NCI-H1105 treated with DMSO at 0.1 percent for 48 hours (cell line): ENCODE data around the gene FRRS1.
"Not testable (repeated sequence)": the region's sequence is repeated elsewhere in the genome, so short reads cannot be mapped to it uniquely, and the experiment has no call there.

Source experiments
- DNase-seq: peaks from one replicate; lab custom pipeline; 2025; lab: John Stamatoyannopoulos, UW

The FRRS1 gene

GRCh38 chr1:99766378-99766800 lies at the start of gene FRRS1:
Gene FRRS1, minus strand, starts transcription at chr1:99766635. Its CDS starts 17,867 bp downstream, at chr1:99748768.
- peak; percentile 82 for DNase-seq

DNA sequence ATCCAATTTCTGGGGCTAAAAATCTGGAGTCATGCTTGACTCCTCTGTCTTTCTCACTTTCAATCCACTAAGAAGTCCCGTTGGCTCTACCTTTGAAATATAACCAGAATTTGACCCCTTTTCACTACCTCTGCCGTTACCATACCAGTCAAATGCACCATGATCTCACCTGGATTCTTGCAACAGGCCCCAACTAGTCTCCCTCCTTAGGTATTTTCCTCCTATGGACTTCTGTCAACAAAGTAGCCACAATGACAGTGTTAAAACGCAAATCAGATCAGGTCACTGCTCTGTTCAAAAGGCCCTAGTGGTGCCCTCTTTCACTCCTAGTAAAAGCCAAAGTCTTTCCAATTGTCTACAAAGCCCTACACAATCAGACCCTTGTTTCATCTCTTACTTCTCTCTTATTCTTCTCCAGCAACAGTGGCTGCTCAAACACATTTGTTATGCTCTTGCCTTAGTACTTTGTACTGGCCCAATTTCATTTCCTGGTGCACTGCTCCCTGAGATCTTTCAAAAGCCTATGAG lies 48.0 kb upstream of the FRRS1 start:
- no peak for DNase-seq

- no peak for DNase-seq
Observed at GRCh38 chr1:99811747-99812146, 45.3 kb upstream of the FRRS1 start.

GRCh38 chr1:99811075-99811474 lies 44.6 kb upstream of the FRRS1 start:
- DNase-seq: no peak

DNA sequence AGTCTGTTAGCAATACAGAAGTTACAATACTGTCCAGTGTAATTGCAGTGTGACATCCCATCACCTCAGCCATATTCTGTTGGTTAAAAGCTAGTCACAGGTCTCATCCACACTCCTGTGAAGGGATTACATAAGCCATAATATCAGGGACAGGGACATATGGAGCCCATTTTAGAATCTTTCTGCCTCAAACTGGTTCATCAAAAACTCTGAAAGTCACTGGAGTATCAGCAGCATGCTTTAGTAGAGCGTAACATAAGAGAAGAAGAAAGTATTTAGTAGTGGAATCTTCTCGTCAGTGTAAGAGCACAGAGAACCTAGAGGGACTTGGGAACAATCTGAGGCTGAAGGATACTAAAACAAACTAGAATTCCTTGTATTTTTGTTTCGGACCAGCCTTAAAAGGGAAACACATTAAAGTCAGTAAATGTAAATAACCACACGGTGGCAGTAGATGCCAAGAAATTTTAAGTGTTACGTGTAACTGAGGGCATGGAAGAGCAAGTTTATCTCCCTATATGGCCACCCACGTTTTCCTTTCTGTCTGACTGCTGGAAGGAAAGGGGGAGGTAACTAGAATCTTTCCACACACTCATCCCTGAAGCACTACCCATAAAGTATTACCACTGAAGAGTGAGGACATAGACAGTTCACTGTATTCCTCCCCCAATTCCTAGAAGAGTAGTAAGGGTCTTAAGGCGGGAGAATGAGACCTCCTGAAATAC lies 42.1 kb upstream of the FRRS1 start:
- peak; percentile 85 for DNase-seq

DNA sequence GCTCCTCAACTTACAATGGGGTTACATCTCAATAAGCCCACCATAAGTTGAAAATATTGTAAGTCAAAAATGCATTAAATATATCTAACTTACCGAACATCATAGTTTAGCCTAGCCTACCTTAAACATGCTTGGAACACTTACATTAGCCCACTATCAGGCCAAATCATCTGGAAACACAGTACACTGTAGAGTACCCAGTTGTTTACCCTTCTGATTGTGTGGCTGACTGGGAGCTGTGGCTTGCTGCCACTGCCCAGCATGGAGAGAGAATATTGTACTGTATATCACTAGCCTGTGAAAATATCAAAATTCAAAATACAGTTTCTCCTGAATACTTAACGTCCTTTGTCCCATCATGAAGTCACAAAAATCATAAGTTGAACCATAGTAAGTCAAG lies 40.4 kb upstream of the FRRS1 start:
- DNase-seq: no peak

GRCh38 chr1:99801584-99801983 lies 35.1 kb upstream of the FRRS1 start:
- no peak for DNase-seq

DNA sequence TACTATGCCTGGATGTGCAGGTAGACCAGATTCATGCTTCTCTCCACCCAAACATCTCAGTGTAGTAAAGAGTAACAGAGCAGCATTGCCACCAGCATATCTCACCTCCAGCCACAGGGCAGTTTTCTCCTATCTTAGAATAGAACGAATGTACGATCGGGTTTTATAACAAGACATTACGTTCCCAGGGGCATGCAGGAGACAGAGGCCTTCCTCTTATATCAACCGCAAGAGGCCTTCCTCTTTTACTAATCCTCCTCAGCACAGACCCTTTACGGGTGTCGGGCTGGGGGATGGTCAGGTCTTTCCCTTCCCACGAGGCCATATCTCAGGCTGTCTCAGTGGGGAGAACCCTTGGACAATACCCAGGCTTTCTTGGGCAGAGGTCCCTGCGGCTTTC lies 27.4 kb upstream of the FRRS1 start:
- DNase-seq: not testable (repeated sequence)

DNA sequence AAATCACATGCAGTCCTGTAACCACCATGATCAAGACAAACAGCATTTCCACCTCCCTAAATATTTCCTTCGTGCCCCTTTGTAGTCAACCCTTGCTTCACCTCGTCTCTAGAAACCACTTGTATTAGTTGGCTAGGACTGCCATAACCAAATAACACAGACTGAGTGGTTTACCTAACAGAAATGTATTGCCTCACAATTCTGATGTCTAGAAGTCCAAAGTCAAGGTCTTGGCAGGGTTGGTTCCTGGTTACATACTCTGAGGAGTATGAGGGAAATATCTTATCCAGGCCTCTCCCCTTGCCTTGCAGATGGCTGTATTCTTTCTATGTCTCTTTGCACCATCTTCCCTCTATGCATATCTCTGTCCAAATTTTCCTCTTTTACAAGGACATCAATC lies 23.3 kb upstream of the FRRS1 start:
- no peak for DNase-seq

- no peak for DNase-seq
Observed at GRCh38 chr1:99788896-99789295, 22.5 kb upstream of the FRRS1 start.

GRCh38 chr1:99786751-99787501 lies 20.5 kb upstream of the FRRS1 start:
- no peak for DNase-seq

- no peak for DNase-seq
Observed at GRCh38 chr1:99784809-99785255, 18.4 kb upstream of the FRRS1 start.

- no peak for DNase-seq
Observed at GRCh38 chr1:99784143-99784542, 17.7 kb upstream of the FRRS1 start.

DNA sequence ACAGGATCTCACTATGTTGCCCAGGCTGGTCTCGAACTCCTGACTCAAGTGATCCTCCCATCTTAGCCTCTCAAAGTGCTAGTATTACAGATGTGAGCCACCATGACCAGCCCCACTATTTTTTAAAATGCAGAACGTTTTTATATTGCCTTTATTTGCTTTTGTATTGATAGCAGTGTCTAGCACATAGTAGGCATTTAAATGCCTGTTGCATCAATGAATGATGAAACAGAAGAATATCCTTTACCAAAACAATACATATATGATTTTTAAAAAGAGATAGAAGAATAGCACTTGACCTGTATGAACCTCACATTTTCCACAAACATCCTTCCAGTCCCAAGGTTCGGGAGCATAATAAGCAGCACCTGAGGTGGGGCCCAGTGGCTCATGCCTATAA lies 16.5 kb upstream of the FRRS1 start:
- no peak for DNase-seq

- DNase-seq: no peak
Observed at GRCh38 chr1:99782397-99782796, 16.0 kb upstream of the FRRS1 start.

DNA sequence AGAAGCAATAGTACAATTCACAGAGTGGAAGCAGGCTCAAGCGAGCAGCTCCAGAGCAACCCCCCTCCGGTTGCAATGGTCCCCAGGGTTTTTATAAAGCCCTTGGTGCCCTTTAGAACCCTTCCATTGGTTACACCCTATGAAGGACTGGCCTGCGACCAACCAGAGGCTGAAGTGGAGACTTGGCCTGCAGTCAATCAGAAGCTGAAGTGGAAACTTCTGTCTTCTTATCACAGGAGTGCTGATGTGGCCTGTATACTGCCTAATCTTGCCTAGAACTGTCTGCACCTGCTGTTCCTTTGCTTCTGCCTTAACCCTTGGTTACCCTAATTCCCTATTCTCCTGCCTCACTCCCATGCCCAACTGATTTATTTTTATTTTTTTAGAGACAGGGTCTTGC lies 15.4 kb upstream of the FRRS1 start:
- DNase-seq: no peak

DNA sequence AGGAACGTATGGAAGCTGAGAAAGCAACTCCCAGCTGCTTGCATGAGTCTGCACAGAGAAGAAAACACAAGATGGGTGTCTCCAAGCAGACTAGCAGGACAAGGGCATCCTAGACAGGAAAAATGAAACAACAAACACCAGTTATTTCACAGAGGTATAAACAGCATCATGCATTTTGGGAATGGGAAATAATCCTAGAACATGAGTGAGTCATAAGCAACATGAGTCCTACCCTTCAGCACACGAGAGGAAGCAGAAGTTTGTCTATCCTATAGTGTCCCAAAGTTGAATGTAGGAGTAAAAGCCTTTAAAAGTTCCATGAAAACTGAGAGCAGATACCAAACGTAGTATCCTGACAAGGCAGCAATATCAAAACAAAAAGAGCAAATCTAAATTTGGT lies 11.3 kb upstream of the FRRS1 start:
- DNase-seq: no peak

DNA sequence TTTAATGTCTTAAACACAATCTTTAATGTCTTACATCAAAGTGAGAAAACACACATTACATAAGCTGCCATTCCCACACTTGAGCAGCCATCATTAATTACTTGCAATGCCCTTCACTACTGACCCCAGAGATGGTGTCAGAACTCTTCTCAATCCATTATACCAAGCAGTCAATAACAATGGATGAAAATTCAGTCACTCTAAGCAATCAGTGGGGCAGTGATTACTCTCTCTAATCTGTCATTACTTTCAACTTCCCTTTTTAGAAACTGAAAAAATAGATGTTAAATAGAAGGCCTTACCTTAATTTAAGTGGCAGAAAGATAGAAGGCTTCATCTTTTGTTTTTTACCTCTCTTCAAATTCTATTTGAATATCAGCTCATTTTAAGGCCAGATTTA lies 9.7 kb upstream of the FRRS1 start:
- DNase-seq: no peak

GRCh38 chr1:99772809-99773208 lies 6.4 kb upstream of the FRRS1 start:
- DNase-seq: no peak

- DNase-seq: no peak
Observed at GRCh38 chr1:99771513-99771918, 5.1 kb upstream of the FRRS1 start.

DNA sequence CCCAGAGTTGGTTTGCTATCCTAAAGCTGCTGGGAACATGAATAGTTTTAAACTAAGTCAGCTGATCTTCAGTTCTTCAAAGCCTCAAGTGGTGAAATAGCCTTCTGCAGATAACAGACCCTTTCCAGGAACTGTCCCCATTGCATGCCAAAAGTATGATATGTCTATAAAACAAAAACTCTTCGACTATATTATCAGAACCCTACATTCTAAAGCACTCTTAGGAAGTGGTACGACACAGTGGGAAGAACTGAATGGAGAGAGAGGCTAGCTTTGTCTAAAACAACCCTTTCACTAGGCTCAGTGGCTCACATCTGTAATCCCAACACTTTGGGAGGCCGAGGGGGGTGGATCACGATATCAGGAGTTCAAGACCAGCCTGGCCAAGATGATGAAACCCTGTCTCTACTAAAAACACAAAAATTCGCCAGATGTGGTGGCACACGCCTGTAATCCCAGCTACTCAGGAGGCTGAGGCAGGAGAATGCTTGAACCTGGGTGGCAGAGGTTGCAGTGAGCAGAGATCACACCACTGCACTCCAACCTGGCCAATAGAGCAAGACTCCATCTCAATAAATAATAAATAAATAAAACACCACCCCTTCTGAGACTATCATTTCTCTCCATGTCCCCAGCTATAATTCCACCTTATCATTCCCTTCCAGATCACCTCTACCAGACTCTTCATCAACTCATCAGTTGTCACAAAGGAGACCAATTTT lies 2.2 kb upstream of the FRRS1 start:
- no peak for DNase-seq

DNA sequence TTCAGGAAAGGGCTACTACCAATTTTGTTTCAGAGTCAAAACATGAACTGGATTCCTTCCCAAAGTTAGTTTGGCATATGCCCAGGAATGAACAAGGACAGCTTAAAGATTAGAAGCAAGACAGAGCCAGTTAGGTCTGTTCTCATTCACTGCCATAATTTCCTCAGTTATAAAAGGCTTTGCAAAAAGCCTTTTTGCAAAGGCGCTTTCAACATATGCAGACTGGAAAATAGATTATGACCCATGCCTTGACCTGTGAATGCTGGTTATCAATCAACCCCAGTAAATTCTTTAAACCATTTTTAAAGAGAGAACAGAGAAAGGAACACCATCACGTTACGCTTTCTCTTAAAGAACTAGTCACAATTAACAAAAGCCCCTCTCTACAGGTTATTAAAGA lies 1.7 kb upstream of the FRRS1 start:
- DNase-seq: no peak

DNA sequence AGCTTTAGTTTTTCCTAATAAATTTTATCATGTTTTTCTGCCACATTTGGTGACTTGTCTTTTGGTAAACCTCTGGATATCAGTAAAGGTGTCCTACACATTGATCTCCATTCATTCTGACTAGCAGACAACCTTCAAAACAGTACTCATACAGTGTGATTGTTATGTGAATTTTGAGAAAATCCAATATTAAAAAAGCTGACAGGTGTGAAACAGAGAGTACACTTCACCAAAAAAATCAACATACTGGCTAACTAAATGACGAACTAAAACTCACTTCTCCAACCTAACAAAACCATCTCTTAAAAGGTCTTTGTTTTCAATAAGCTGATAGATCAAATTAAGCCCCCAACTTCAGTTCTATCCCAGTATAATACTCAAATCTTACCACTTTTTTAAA lies 1.5 kb downstream of the FRRS1 start:
- DNase-seq: no peak
